Neural progenitor cell (in vitro differentiated cells): ENCODE measurements around the gene USP54.
"Not testable (repeated sequence)": the region's sequence is repeated elsewhere in the genome, so short reads cannot be mapped to it uniquely, and the experiment has no call there.

Experiments
- EZH2 ChIP-seq: fragments of 200-600 bp; sonication (generic); IDR thresholded peaks from 2 replicates; pipeline ENCODE4 v1.6.1; 2017; ENCODE audit warnings: antibody characterized with exemption, mild to moderate bottlenecking, moderate library complexity
- TF ChIP-seq, protein P1 (sequence below): fragments of 200-600 bp; sonication (generic); IDR thresholded peaks from 2 replicates; pipeline ENCODE4 v1.5.1; 2017; ENCODE audit warnings: antibody characterized with exemption, mild to moderate bottlenecking

DNA sequence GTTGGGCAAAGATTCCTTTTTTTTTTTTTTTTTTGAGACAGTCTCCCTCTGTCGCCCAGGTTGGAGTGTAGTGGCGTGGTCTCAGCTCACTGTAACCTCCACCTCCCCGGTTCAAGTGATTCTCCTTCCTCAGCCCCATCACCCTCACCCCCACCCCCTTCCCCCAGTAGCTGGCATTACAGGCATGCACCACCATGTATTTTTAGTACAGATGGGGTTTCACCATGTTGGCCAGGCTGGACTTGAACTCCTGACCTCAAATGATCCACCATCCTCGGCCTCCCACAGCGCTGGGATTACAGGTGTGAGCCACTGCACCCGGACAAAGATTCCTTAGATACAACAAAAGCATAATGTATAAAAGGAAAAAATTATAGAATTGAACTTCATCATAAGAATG lies 12.2 kb downstream of the USP54 start:
- not testable (repeated sequence) for TF ChIP-seq EZH2
- TF ChIP-seq, protein P1, sequence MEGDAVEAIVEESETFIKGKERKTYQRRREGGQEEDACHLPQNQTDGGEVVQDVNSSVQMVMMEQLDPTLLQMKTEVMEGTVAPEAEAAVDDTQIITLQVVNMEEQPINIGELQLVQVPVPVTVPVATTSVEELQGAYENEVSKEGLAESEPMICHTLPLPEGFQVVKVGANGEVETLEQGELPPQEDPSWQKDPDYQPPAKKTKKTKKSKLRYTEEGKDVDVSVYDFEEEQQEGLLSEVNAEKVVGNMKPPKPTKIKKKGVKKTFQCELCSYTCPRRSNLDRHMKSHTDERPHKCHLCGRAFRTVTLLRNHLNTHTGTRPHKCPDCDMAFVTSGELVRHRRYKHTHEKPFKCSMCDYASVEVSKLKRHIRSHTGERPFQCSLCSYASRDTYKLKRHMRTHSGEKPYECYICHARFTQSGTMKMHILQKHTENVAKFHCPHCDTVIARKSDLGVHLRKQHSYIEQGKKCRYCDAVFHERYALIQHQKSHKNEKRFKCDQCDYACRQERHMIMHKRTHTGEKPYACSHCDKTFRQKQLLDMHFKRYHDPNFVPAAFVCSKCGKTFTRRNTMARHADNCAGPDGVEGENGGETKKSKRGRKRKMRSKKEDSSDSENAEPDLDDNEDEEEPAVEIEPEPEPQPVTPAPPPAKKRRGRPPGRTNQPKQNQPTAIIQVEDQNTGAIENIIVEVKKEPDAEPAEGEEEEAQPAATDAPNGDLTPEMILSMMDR: not testable (repeated sequence)
